HG02870 (cell line): ENCODE data around the gene FAM149A.

Experiments used
- ATAC-seq: cut with Tn5 transposase; IDR thresholded peaks from one replicate; pipeline ENCODE4 v1.9.1; 2021; ENCODE audit warnings: mild to moderate bottlenecking, moderate library complexity; ENCODE audit not compliant: unreplicated experiment

The FAM149A gene

GRCh38 chr4:186200516-186200915, 96.0 kb downstream of the FAM149A start:
- no peak for ATAC-seq

GRCh38 chr4:186201010-186201409, 96.5 kb downstream of the FAM149A start:
- no peak for ATAC-seq

DNA sequence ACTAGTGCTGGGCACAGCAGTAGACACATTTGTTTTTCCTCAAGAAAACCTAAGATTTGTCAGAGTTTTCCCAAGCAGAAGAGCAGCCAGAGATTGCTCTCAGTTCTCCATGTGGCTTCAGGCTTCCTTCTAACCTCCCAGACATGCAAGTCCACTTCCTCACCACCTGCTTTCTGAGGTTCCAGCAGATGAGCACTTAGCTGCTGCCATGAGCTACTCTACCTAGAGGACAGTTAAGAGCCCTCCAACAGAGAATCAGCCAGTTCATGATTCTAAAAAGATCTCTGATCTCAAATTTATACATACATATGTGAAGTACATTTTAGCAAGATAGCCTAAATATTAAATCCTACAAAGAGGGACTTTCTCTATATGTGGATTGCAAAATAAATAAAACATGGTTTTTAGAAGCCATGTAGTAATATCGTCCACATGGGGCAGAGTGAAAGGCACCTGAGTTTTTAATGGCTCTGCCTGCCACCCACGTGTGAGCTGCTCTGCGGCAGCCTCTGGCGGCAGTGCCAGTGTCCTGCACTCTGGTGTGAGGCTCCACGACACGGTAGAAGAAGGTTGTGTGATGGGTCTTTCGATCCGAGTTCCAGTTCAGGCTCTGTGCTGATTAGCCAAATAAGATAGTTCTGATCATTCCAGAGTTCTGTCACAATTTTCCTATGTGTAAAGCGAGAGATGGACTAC, 97.2 kb downstream of the FAM149A start:
- peak; percentile 81 for ATAC-seq

DNA sequence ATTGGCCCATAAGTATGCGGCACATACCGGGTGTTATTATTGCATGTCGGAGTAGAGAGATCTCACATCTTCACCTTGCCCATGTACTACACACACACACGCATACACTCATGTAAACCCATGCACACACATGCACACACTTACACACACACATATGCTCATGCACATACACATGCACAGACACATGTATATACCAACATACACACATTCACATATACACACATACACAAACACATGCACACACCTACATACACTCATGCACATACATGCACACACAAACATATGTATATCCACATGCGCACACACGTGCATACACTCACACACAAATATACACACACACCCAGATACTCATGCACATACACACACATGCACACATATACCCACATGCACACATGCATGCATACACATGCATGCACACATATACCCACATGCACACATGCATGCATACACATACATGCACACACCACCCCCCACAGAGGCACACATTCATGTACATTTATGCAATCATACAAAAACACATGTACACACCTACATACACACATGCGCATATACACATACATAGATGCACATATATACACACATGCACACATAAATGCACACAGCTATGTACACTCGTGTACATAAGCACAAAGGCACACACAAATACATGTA, 98.1 kb downstream of the FAM149A start:
- ATAC-seq, result no peak

DNA sequence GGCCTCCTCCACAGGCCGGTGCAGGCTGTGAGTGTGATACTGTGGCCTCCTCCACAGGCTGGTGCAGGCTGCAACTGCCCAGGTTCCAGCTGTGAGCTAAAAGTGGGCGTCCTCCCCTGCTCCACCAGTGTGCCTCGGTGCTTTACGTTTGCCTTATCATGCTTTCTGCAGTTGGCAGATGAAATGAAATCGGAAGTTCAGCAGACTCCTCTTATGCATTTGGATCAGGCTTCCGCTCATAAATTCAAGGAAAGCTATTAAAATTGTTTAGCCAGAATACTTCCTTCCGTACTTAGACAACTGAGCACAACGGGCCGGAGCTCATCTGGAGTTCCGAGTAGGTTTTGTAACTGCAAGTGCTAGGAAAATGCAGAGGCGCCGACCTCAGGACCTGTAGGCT, 98.9 kb downstream of the FAM149A start:
- no peak for ATAC-seq

- peak; percentile 80 for ATAC-seq
Measured at GRCh38 chr4:186204103-186204559, 99.6 kb downstream of the FAM149A start.

DNA sequence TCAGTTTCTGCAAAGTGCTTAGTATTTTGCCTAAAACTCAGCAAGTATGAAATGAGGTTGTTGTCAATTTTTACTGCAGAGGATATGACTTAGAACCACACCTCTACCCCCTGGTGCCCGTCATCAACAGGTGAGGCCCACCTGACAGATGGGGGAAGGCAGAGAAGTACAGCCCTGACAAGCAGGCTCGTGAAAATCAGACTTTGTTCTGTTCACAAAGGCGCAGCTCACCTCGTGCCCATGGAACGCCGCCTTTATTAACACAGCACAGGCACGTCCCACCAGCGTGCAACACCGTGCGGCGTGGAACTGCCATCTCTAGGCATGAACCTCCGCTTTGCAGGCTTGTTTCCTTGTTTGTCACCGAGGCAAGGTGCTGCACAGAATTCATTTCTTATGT, 100.2 kb downstream of the FAM149A start:
- no peak for ATAC-seq

DNA sequence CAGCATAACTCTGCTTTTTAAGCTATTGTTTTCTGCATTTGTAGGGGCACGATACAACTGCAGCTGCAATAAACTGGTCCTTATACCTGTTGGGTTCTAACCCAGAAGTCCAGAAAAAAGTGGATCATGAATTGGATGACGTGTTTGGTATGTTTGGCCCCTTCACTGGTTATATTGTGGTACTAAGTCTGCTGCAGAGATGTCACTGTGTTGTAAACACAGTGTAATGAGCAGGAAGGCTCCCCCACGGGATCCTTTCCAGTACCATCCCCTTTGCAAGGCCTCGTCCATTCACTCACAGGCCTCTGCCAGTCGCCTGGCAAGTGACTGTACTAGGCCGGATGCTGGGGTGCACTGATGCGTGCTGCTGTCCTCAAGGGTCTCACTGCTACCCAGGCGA, 100.7 kb downstream of the FAM149A start:
- no peak for ATAC-seq

- no peak for ATAC-seq
Measured at GRCh38 chr4:186216465-186217024, 112.0 kb downstream of the FAM149A start.

DNA sequence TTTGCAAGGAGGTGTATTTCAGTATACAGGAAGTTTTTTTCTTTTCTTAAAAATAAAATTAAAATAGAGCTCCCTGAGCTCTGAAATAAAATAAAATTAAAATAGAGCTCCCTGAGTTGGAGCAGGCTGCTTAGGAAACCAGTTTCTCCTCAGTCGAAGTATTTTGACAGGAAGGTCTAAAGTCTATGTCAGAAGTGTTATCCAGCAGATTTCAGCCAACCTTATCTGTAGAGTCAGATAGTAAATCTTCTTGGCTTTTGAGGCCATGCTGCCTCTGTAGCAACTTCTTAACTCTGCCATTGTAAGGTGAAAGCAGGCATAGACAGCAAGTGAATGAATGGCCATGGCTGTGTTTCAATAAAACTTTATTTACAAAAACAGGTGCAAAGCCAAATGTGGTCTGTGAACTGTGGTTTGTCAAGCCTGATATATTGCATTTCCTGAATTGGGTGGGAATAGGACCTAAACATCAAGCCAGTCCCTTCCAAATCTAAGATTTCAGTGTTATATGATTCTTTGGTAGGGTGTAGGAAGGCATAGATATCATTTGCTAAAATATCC, 113.3 kb downstream of the FAM149A start:
- no peak for ATAC-seq

DNA sequence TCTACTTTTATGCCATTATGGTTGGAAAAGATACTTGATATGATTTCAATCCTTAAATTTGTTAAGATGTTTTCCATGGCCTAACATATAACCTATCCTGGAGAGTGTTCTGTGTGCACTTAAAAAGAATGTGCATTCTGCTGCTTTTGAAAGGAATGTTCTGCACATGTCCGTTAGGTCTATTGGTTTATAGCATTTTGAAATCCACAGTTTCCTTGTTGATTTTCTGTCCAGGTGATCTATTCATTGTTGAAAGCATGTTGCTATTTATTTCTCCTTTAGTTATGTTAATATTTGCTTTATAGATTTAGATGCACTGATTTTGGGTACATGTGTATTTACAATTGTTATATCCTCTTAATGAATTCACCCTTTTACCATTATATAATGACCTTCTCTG, 117.1 kb downstream of the FAM149A start:
- ATAC-seq, result no peak
